Measurements from ENCODE around the gene SMPD3. TPM values are rescaled to one million over a fixed set of nuclear protein-coding genes. Genes with fewer than 3 reads are reported as not detected.
A peak's percentile ranks its signal among the peaks of the same experiment; 100 is the strongest.

SMPD3 gene
- total and polyA plus RNA-seq, 12 donors: 0.03 to 1.2 (median 0.22) TPM; not detected in 1

- 58 to 66% methylated on average over 10 of the region's 10 CpGs for WGBS, 2 donors
These were observed 74.0 kb downstream of the SMPD3 start for GRCh38 chr16:68374246-68374805.

GRCh38 chr16:68373528-68374245 lies 74.6 kb downstream of the SMPD3 start:
- peak in 2 of 8 donors; percentile 7 to 12 for ATAC-seq
- peaks cover 0 to 14% (median 0%) of the 10 kb centered on the region in 9 donors for H3K4me1 ChIP-seq
- H3K4me3 ChIP-seq: no peak overlapping the region
- H3K9me3 ChIP-seq: no peaks in the 10 kb centered on the region
- no peak overlapping the region for H3K27ac ChIP-seq
- H3K27me3 ChIP-seq: no peaks in the 10 kb centered on the region
- 74 to 77% methylated on average over 18 of the region's 18 CpGs for WGBS, 2 donors
- no peak for DNase-seq
- intact Hi-C loops (cut with DNase I): loop anchor here in 1 of 10 donors (5.0 kb wide), 1 partner anchor 134 kb away; no protein-coding TSS in a partner anchor
- no peaks in the 10 kb centered on the region for H3K36me3 ChIP-seq
- no peak for TF ChIP-seq CTCF (IDR thresholded peaks at IDR 0.05)

More at GRCh38 chr16:68374246-68374805, 74.0 kb downstream of the SMPD3 start:
- Histone ChIP-seq H3K4me3 (no peak overlapping the region), H3K27me3 (no peaks in the 10 kb centered on the region), H3K4me1 (peaks cover 0 to 11% (median 0%) of the 10 kb centered on the region in 9 donors), H3K9me3 (no peaks in the 10 kb centered on the region), H3K27ac (no peak overlapping the region), H3K36me3 (no peaks in the 10 kb centered on the region)
- no peak for TF ChIP-seq CTCF (IDR thresholded peaks at IDR 0.05)
- DNase-seq (no peak), ATAC-seq (peak in 3 of 8 donors; percentile 5 to 23 (median 8))
- intact Hi-C loops (cut with DNase I): loop anchor here in 1 of 10 donors (5.0 kb wide), 1 partner anchor 133 kb away; no protein-coding TSS in a partner anchor

GRCh38 chr16:68372806-68373205 lies 75.5 kb downstream of the SMPD3 start:
- ATAC-seq (no peak), DNase-seq (no peak)
- H3K27me3 ChIP-seq: peaks cover 0 to 3% (median 0%) of the 10 kb centered on the region in 7 donors
- H3K4me1 ChIP-seq: peaks cover 0 to 14% (median 0%) of the 10 kb centered on the region in 9 donors
- no peak overlapping the region for H3K4me3 ChIP-seq
- no peak overlapping the region for H3K27ac ChIP-seq
- whole genome bisulfite sequencing, 2 donors: 91 to 93% methylated on average over 8 of the region's 8 CpGs
- intact Hi-C loops (cut with DNase I): loop anchor here in 1 of 10 donors (5.0 kb wide), 1 partner anchor 134 kb away; no protein-coding TSS in a partner anchor
- H3K9me3 ChIP-seq: no peaks in the 10 kb centered on the region
- no peak for TF ChIP-seq CTCF (IDR thresholded peaks at IDR 0.05)
- H3K36me3 ChIP-seq: no peaks in the 10 kb centered on the region

GRCh38 chr16:68372381-68372720 lies 76.0 kb downstream of the SMPD3 start:
- Histone ChIP-seq H3K36me3 (no peaks in the 10 kb centered on the region), H3K4me3 (no peak overlapping the region), H3K9me3 (no peaks in the 10 kb centered on the region), H3K27me3 (peaks cover 0 to 7% (median 0%) of the 10 kb centered on the region in 7 donors), H3K27ac (no peak overlapping the region), H3K4me1 (peaks cover 0 to 14% (median 0%) of the 10 kb centered on the region in 9 donors)
- no peak for DNase-seq
- TF ChIP-seq CTCF (IDR thresholded peaks at IDR 0.05): no peak
- intact Hi-C loops (cut with DNase I): loop anchor here in 1 of 10 donors (5.0 kb wide), 1 partner anchor 135 kb away; no protein-coding TSS in a partner anchor
- 87 to 91% methylated on average over 3 of the region's 3 CpGs for WGBS, 2 donors
- ATAC-seq: no peak
